ENCODE results near the gene ZNF775.

- TF ChIP-seq CTCF (IDR thresholded peaks at IDR 0.05; ENCODE audit: borderline replicate concordance, extremely low read depth, low read length, poor library complexity, severe bottlenecking) (peak; percentile 82), EZH2 (IDR thresholded peaks at IDR 0.05; ENCODE audit: borderline replicate concordance, low read depth, low read length, severe bottlenecking) (no peak)
Observed at GRCh38 chr7:150420987-150421674, 42.0 kb downstream of the ZNF775 start.

Measured in DND-41 (cell line).